GM23338 (cell line): Measurements from ENCODE around the gene UBE2I. TPM values are rescaled to one million over a fixed set of nuclear protein-coding genes. Genes with fewer than 3 reads are reported as not detected.

Experiments used
- ATAC-seq: fragments of 200-7000 bp; cut with Tn5 transposase; 3 replicates; pipeline ENCODE4 v1.9.1; 2020
- DNase-seq: peaks from one replicate; pipeline ENCODE4 v3.0.0-alpha.2; 2015; ENCODE audit warnings: low spot score
- H2AFZ ChIP-seq: fragments of 200-600 bp; sonication (generic); 2 replicates; pipeline ENCODE4 v1.8.0; 2016; ENCODE audit warnings: antibody characterized with exemption, mild to moderate bottlenecking, moderate library complexity
- H3F3A ChIP-seq: fragments of 200-600 bp; sonication (generic); replicated peaks from 2 replicates; pipeline ENCODE4 v1.8.0; 2017; ENCODE audit warnings: antibody characterized with exemption, mixed run types, low read depth
- H3K27ac ChIP-seq: fragments of 200-600 bp; sonication (generic); 2 replicates; pipeline ENCODE4 v1.6.1; 2016; ENCODE audit warnings: low read depth
- H3K27me3 ChIP-seq: fragments of 200-600 bp; sonication (generic); 2 replicates; pipeline ENCODE4 v1.8.0; 2016; ENCODE audit warnings: mild to moderate bottlenecking, mixed run types, moderate library complexity; ENCODE audit not compliant: insufficient read depth
- H3K36me3 ChIP-seq: fragments of 200-600 bp; sonication (generic); 2 replicates; pipeline ENCODE4 v1.8.0; 2016; ENCODE audit warnings: mild to moderate bottlenecking; ENCODE audit not compliant: insufficient read depth
- H3K4me1 ChIP-seq: fragments of 200-600 bp; sonication (generic); 2 replicates; pipeline ENCODE4 v1.8.0; 2016; ENCODE audit warnings: mild to moderate bottlenecking, moderate library complexity; ENCODE audit not compliant: insufficient read depth
- H3K4me2 ChIP-seq: fragments of 200-600 bp; sonication (generic); 2 replicates; pipeline ENCODE4 v1.7.1; 2017; ENCODE audit warnings: mixed run types
- H3K4me3 ChIP-seq: fragments of 200-600 bp; sonication (generic); 2 replicates; pipeline ENCODE4 v1.6.1; 2016; ENCODE audit warnings: mixed run types
- H3K79me2 ChIP-seq: fragments of 200-600 bp; sonication (generic); replicated peaks from 2 replicates; pipeline ENCODE4 v1.8.0; 2017; ENCODE audit warnings: mild to moderate bottlenecking; ENCODE audit not compliant: insufficient read depth
- H3K9me2 ChIP-seq: fragments of 200-600 bp; sonication (generic); 2 replicates; pipeline ENCODE4 v1.8.0; 2017; ENCODE audit not compliant: insufficient read depth
- H4K20me1 ChIP-seq: fragments of 200-600 bp; sonication (generic); replicated peaks from 2 replicates; pipeline ENCODE4 v1.8.0; 2017; ENCODE audit warnings: mild to moderate bottlenecking; ENCODE audit not compliant: insufficient read depth
- H3K27ac Mint-ChIP-seq: 2 replicates; pipeline ENCODE4 v1.8.0; 2020; ENCODE audit warnings: inconsistent platforms, mild to moderate bottlenecking, moderate library complexity, mixed read lengths
- H3K27me3 Mint-ChIP-seq: 3 replicates; pipeline ENCODE4 v1.8.0; 2022; ENCODE audit warnings: low read depth, mild to moderate bottlenecking, moderate library complexity, mixed read lengths, inconsistent platforms; ENCODE audit not compliant: insufficient read depth, poor library complexity
- H3K36me3 Mint-ChIP-seq: 3 replicates; pipeline ENCODE4 v1.8.0; 2021; ENCODE audit warnings: low read depth, mild to moderate bottlenecking, inconsistent platforms, moderate library complexity, mixed read lengths
- H3K4me1 Mint-ChIP-seq: 3 replicates; pipeline ENCODE4 v1.8.0; 2020; ENCODE audit warnings: mild to moderate bottlenecking, inconsistent platforms, mixed read lengths
- H3K4me3 Mint-ChIP-seq: 3 replicates; pipeline ENCODE4 v1.8.0; 2021; ENCODE audit warnings: moderate library complexity, mild to moderate bottlenecking, inconsistent platforms, mixed read lengths
- H3K9me3 Mint-ChIP-seq: 3 replicates; pipeline ENCODE4 v1.8.0; 2020; ENCODE audit warnings: moderate library complexity, mild to moderate bottlenecking, inconsistent platforms, mixed read lengths
- CREB1 ChIP-seq: fragments of 250-450 bp; sonication (Bioruptor Pico); IDR thresholded peaks from 2 replicates; pipeline ENCODE4 v1.5.0; 2020; ENCODE audit warnings: low read depth, mild to moderate bottlenecking, moderate library complexity
- CTCF ChIP-seq, 2 experiments: fragments of 200-600 bp in 1 of 2; sonication (generic) in 1 of 2; conservative IDR thresholded peaks; 2 replicates each; pipeline versions ENCODE4 v1.5.1 to v1.6.1; 2016 to 2017; ENCODE audit warnings: antibody characterized with exemption in 2 of 2, low read depth in 2 of 2, mild to moderate bottlenecking in 2 of 2, moderate library complexity in 1 of 2
- EZH2 ChIP-seq: fragments of 200-600 bp; sonication (generic); IDR thresholded peaks from one replicate; pipeline ENCODE4 v1.8.0; 2017; ENCODE audit warnings: antibody characterized with exemption, mild to moderate bottlenecking, low read depth; ENCODE audit not compliant: unreplicated experiment
- EZH2phosphoT487 ChIP-seq: fragments of 200-600 bp; sonication (generic); IDR thresholded peaks from one replicate; pipeline ENCODE4 v1.8.1; 2018; ENCODE audit warnings: antibody characterized with exemption; ENCODE audit not compliant: unreplicated experiment
- JUNB ChIP-seq: IDR thresholded peaks from one replicate; pipeline ENCODE4 v1.6.1; 2016; ENCODE audit warnings: antibody characterized with exemption; ENCODE audit not compliant: unreplicated experiment
- NANOG ChIP-seq: IDR thresholded peaks from 2 replicates; pipeline ENCODE4 v1.6.1; 2016; ENCODE audit warnings: antibody characterized with exemption, borderline replicate concordance
- POLR2AphosphoS5 ChIP-seq: IDR thresholded peaks from 2 replicates; pipeline ENCODE4 v1.6.1; 2016; ENCODE audit warnings: antibody characterized with exemption, low read depth
- REST ChIP-seq: IDR thresholded peaks from one replicate; pipeline ENCODE4 v1.6.1; 2018; ENCODE audit warnings: antibody characterized with exemption; ENCODE audit not compliant: unreplicated experiment
- STAT1 ChIP-seq: IDR thresholded peaks from one replicate; pipeline ENCODE4 v1.6.1; 2016; ENCODE audit warnings: antibody characterized with exemption; ENCODE audit not compliant: unreplicated experiment
- ZNF114 ChIP-seq: fragments of 250-450 bp; sonication (Bioruptor Pico); IDR thresholded peaks from 2 replicates; pipeline ENCODE4 v1.5.0; 2020; ENCODE audit warnings: mild to moderate bottlenecking, moderate library complexity
- ZNF331 ChIP-seq: fragments of 250-450 bp; sonication (Bioruptor Pico); IDR thresholded peaks from 2 replicates; pipeline ENCODE4 v1.5.0; 2020; ENCODE audit warnings: low read depth, mild to moderate bottlenecking, moderate library complexity
- ZNF462 ChIP-seq: fragments of 250-450 bp; sonication (Bioruptor Pico); IDR thresholded peaks from 2 replicates; pipeline ENCODE4 v1.5.0; 2020; ENCODE audit warnings: mild to moderate bottlenecking, moderate library complexity
- polyA plus RNA-seq: library from polyadenylated mRNA; unstranded; fragments of >200 nt; fragmentation: Nextera tagmentation; extraction: Ambion mirVana; gene quantifications from 2 replicates; pipeline ENCODE4 v1.2.1, GENCODE V29; 2016
- total RNA-seq: library from RNA; depleted of rRNA; stranded (reverse); fragments of >200 nt; shearing (Covaris generic); gene quantifications from 2 replicates; pipeline ENCODE4 v1.2.3, GENCODE V29; 2014

The UBE2I gene
- total and polyA plus RNA-seq, 2 experiments from 2014 or later = 116 to 220 TPM

- no peak overlapping the region for H3K27ac Mint-ChIP-seq
- peaks cover 40% of the 10 kb centered on the region for H3K36me3 ChIP-seq
- H3K27me3 ChIP-seq = no peaks in the 10 kb centered on the region
- H4K20me1 ChIP-seq = peaks cover 45% of the 10 kb centered on the region
- no peaks in the 10 kb centered on the region for H3K9me3 Mint-ChIP-seq
- no peaks in the 10 kb centered on the region for H3K9me2 ChIP-seq
- H2AFZ ChIP-seq = no peak overlapping the region
- H3F3A ChIP-seq = 0 out of 2 replicates have a peak, but pooled peaks cover 7% of the 10 kb centered on the region
- H3K4me3 ChIP-seq = no peak overlapping the region
- TF ChIP-seq ZNF331 (no peak), NANOG (no peak), CREB1 (CRISPR knock-in tag) (no peak), EZH2 (no peak), REST (no peak), JUNB (no peak), ZNF114 (CRISPR knock-in tag) (no peak), ZNF462 (CRISPR knock-in tag) (no peak), EZH2phosphoT487 (no peak), CTCF (conservative IDR thresholded peaks at IDR 0.05; ENCODE audit: low read depth in 2 of 2) (no peak), STAT1 (no peak), POLR2AphosphoS5 (no peak)
- peaks cover 74% of the 10 kb centered on the region for H3K36me3 Mint-ChIP-seq
- DNase-seq (no peak), ATAC-seq (no peak)
- peaks cover 15% of the 10 kb centered on the region for H3K27me3 Mint-ChIP-seq
- H3K4me2 ChIP-seq = no peak overlapping the region
- peaks cover 85% of the 10 kb centered on the region for H3K79me2 ChIP-seq
- no peak overlapping the region for H3K4me3 Mint-ChIP-seq
- H3K27ac ChIP-seq = 0 out of 2 replicates have a peak overlapping the region, but pooled peaks have one; percentile 39
- H3K4me1 Mint-ChIP-seq = peaks cover 3% of the 10 kb centered on the region; the same call in 1 of the 3 replicates
- peaks cover 5% of the 10 kb centered on the region; the same call in 1 of the 2 replicates for H3K4me1 ChIP-seq
Measured at GRCh38 chr16:1316033-1316405, 6.6 kb downstream of the UBE2I start.
